K562 treated with DMSO at 1 percent for 4 hours (cell line): ENCODE measurements around the gene RFX5. TPM values are rescaled to one million over a fixed set of nuclear protein-coding genes. Genes with fewer than 3 reads are reported as not detected.

Experiments
- total RNA-seq: library from RNA; unstranded; fragments of 300-600 nt; gene quantifications from 2 replicates; pipeline ENCODE4 v1.2.3, GENCODE V29; 2022; ENCODE audit not compliant: insufficient read depth

RFX5 gene
- total RNA-seq, result 16.9 TPM in 2 replicates

DNA sequence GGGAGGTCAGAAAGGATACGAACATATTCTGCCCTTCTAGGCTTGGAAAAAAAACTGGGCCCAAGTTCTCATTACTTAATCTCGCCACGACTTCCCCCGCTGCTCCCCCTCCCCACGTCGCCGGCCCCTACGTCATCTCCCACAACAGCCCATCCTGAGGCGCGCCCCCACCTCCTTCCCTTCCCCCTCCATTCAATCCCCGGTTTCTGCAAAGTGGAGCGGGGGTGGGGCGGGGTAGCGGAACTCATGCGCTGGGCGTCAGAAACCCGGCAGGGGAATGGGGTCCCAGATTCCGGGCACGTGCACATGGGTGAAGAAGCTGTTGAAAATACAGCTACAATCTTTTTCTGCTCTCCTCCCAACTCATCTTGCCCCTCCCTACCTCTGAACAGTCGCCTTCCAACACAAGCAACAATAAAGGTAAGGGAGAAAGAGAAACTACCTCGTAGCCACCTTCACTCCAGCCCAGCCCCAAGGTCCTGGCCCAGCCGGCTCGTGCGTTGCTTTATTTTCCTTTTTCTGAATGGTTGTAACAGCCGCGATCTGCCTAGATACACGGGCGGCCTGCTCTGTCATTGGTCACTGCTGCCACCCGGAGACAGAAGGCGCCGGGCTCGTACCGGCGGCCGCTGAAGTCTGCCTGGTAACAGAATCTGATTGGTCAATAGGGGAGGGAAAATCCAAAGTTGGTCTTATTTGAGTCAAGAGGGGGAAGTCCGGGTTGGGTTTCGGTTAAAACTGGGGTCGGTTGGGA lies at the start of gene RFX5:
Gene RFX5 (minus strand): TSS at position 484 of the 754 bp plus-strand sequence. CDS start 932 bp downstream, outside the sequence.

DNA sequence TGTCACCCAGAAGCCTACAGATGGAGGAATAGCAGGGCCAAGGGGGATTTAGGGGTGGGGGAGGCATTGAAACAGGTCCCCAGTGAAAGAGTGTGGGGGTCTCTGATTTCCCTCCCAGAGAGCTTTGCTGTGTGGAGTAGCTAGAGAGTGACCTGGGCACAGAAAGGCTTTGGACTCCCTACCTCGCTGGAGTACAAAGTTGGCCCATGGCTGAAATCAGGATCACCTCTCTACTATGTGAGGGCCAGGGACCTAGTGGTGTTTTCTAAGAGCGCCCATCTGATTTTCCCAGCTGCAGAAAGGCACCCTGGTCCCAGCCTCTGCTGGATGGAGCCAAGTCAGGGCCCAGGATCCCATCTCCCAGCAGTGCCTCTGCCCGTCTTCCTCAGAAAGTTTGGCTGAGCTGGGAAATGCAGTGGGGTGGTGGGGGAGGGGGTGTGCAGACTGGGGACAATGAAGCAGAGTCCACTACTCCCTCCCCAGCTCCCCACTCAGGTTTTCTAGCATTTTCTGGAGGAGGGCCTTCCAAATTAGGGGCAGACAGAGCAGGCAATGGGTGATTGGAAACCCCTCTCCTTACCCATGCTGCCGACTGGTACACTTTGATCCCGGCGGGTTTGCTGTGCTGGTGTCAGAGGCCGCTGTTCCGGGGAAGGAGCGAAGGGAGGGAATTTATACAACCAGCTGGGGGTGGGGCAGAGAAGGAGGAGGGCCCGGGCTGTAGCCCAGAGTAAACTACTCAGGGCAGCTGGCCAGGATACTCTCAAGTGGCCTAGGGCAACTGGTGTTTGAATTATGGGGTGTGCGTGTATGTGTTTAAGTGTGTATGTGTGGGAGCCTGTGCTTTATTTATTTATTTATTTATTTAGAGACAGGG lies 25.2 kb upstream of the RFX5 start, which contains the start of gene SELENBP1:
Gene SELENBP1 (minus strand): TSS at position 648 of the 877 bp plus-strand sequence. CDS start 64 bp downstream, at position 584.

DNA sequence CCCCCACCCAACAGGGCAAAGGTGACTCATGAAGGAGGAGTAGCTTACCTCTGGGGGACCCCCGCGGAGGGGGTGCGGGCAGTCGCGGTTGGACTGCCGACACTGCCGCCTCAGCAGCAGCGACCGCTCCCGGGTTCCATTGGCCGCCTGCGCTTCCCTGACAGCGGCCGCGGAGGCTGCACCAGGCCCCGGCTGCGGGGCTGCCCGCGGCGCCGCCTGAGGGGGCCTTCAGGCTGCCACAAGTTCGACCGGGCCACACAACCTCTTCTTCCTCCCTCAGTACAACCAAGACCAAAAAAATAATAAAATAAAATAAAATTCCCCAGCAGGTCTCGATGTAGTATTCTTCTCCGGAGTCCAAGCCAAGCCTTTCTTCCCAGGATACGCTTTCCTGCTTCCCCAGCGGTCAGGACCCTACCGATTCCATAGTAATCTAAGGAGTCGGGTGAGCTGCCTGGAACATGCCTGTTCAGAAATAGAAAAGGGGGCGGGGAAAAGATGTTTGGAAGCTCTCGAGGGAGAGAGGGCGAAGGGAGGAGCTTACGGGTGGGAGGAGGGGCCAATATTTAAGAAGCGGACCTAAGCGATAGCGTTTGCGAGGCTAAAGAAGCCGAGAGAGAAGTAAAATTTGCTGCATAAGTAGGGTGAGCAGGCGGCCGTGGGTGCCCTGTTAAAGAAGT lies 19.7 kb downstream of the RFX5 start, which contains the start of gene PI4KB:
Gene PI4KB (minus strand): TSS at position 194 of the 680 bp plus-strand sequence. CDS start 10,935 bp downstream, outside the sequence.

Other genes with a start within 250 kb of the RFX5 start
- gene SEMA6C, start 200.6 kb downstream of the RFX5 start, total RNA-seq, result 2.6 and 4.4 TPM in 2 replicates
- gene TNFAIP8L2, start 190.6 kb downstream of the RFX5 start, total RNA-seq, result not detected in 2 replicates
- gene LYSMD1, start 181.3 kb downstream of the RFX5 start, total RNA-seq, result 1.6 and 3.4 TPM in 2 replicates
- 37.1 and 44.6 TPM in 2 replicates for gene SCNM1, start 181.1 kb downstream of the RFX5 start, total RNA-seq
- gene TMOD4, start 171.3 kb downstream of the RFX5 start, total RNA-seq, result 3.8 TPM in 1 of 2 replicates, not detected in the other
- 58.4 and 60.6 TPM in 2 replicates for gene VPS72, start 157.1 kb downstream of the RFX5 start, total RNA-seq
- gene PIP5K1A, start 148.7 kb downstream of the RFX5 start, total RNA-seq, result 17.1 and 23.3 TPM in 2 replicates
- gene PSMD4, start 92.5 kb downstream of the RFX5 start, total RNA-seq, result 281 and 328 TPM in 2 replicates
- gene ZNF687, start 65.0 kb downstream of the RFX5 start, total RNA-seq, result 32.1 and 35.0 TPM in 2 replicates
- gene PI4KB, start 19.8 kb downstream of the RFX5 start, total RNA-seq, result 45.5 and 52.6 TPM in 2 replicates
- 38.9 and 48.8 TPM in 2 replicates for gene SELENBP1, start 25.5 kb upstream of the RFX5 start, total RNA-seq
- 440 and 455 TPM in 2 replicates for gene PSMB4, start 52.3 kb upstream of the RFX5 start, total RNA-seq
- 16.4 and 20.7 TPM in 2 replicates for gene POGZ, start 112.2 kb upstream of the RFX5 start, total RNA-seq
- not detected in 2 replicates for gene CGN, start 164.1 kb upstream of the RFX5 start, total RNA-seq
- gene TUFT1, start 193.1 kb upstream of the RFX5 start, total RNA-seq, result 7.3 and 7.4 TPM in 2 replicates